Mucosa of rectum (tissue), 2 donors: ENCODE data around the gene SLC23A3.
A peak's percentile ranks its signal among the peaks of the same experiment; 100 is the strongest.

ENCODE experiments used
- H3K27ac ChIP-seq, 2 donors: one replicate each; pipeline ENCODE4 v1.7.0; 2013; ENCODE audit warnings: inconsistent platforms in 2 of 2, low read depth in 2 of 2, low read length in 2 of 2
- H3K27me3 ChIP-seq, 2 donors: one replicate each; pipeline ENCODE4 v1.7.0; 2013; ENCODE audit warnings: low read length in 2 of 2; ENCODE audit not compliant: control insufficient read depth in 2 of 2, insufficient read depth in 2 of 2
- H3K36me3 ChIP-seq, 2 donors: one replicate each; pipeline ENCODE4 v1.7.0; 2013; ENCODE audit warnings: low read length in 2 of 2; ENCODE audit not compliant: control insufficient read depth in 2 of 2, insufficient read depth in 2 of 2
- H3K4me1 ChIP-seq, 2 donors: one replicate each; pipeline ENCODE4 v1.7.0; 2013; ENCODE audit warnings: low read length in 2 of 2, mild to moderate bottlenecking in 1 of 2; ENCODE audit not compliant: control insufficient read depth in 2 of 2, insufficient read depth in 2 of 2
- H3K4me3 ChIP-seq, 2 donors: one replicate each; pipeline ENCODE4 v1.7.0; 2013; ENCODE audit warnings: low read length in 2 of 2
- H3K9ac ChIP-seq, 2 donors: one replicate each; pipeline ENCODE4 v1.7.0; 2013; ENCODE audit warnings: low read length in 2 of 2, low read depth in 1 of 2, mild to moderate bottlenecking in 1 of 2
- H3K9me3 ChIP-seq, 2 donors: one replicate each; pipeline ENCODE4 v1.7.0; 2013; ENCODE audit warnings: low read length in 2 of 2; ENCODE audit not compliant: control insufficient read depth in 2 of 2
- donor health status: healthy.
- donor health status: Normal muscosa, but diverticular disease.

Gene SLC23A3

DNA sequence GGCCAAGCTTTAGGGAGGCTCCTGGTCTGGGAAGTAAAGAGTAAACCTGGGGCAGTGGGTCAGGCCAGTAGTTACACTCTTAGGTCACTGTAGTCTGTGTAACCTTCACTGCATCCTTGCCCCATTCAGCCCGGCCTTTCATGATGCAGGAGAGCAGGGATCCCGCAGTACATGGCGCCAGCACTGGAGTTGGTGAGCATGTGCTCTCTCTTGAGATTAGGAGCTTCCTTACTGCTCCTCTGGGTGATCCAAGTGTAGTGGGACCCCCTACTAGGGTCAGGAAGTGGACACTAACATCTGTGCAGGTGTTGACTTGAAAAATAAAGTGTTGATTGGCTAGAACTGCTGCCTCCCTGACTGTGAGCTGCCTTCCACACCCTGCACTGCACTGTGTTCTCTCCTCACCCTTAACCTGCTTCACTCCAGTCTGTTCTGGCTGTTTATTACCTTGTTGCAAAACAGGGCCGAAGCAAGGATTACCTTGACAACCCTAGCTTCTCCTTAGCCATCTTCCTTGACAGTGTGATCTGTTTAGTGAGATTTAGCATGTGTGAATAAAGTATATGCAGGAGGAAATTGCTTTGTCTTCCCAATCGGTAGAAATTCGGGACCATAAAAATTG is 13.4 kb upstream of the SLC23A3 start:
- H3K4me1 ChIP-seq, result peaks cover 24 to 29% of the 10 kb centered on the region in 2 donors
- H3K9me3 ChIP-seq, result no peaks in the 10 kb centered on the region
- H3K27ac ChIP-seq, result peak overlapping the region; percentile 81 to 83
- no peaks in the 10 kb centered on the region for H3K27me3 ChIP-seq
- peak overlapping the region in 1 of 2 donors; percentile 26 for H3K4me3 ChIP-seq
- H3K9ac ChIP-seq, result peak overlapping the region; percentile 26 to 31
- H3K36me3 ChIP-seq, result peaks cover 45 to 50% of the 10 kb centered on the region in 2 donors

- H3K36me3 ChIP-seq, result peaks cover 45 to 50% of the 10 kb centered on the region in 2 donors
- peaks cover 24 to 29% of the 10 kb centered on the region in 2 donors for H3K4me1 ChIP-seq
- H3K27me3 ChIP-seq, result no peaks in the 10 kb centered on the region
- no peaks in the 10 kb centered on the region for H3K9me3 ChIP-seq
- H3K4me3 ChIP-seq, result peak overlapping the region in 1 of 2 donors; percentile 26
- peak overlapping the region; percentile 10 to 42 for H3K9ac ChIP-seq
- H3K27ac ChIP-seq, result peak overlapping the region; percentile 81 to 83
Observed at GRCh38 chr2:219182331-219183150, 12.7 kb upstream of the SLC23A3 start.

DNA sequence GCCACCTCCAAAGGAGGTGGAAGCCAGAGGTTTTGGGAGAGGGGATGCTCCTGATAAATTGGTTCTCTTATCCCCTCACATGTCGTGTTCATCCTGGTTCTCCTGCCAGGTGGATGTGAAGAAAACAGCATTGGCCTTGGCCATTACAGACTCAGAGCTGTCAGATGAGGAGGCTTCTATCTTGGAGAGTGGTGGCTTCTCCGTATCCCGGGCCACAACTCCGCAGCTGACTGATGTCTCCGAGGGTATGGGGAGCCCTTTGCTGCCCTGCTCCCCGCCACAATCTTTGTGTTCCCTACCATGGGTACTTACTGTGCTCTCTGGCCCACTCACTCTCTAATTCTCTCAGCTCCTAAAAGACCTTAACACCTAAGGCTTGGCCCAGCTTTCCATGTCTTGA is 11.7 kb upstream of the SLC23A3 start:
- Histone ChIP-seq H3K36me3 (peaks cover 45 to 50% of the 10 kb centered on the region in 2 donors), H3K9ac (no peak overlapping the region), H3K27ac (no peak overlapping the region), H3K4me3 (no peak overlapping the region), H3K9me3 (no peaks in the 10 kb centered on the region), H3K4me1 (peaks cover 24 to 29% of the 10 kb centered on the region in 2 donors), H3K27me3 (no peaks in the 10 kb centered on the region)

DNA sequence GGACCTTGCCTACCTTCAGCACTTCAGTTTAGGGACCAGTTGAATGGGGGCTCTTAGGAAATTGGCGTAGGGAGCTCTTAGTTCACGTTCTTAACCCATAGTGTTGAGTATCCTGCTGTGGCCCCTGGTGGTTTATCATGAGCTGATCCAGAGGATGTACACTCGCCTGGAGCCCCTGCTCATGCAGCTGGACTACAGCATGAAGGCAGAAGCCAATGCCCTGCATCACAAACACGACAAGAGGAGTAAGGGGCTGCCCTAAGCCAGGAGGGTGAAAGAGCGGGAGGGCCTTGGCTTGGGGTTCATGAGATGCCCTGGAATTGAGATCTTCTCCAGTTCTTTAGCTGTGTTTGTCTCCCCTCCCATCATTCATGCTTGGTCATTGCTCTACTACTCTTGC is 11.1 kb upstream of the SLC23A3 start:
- no peaks in the 10 kb centered on the region for H3K9me3 ChIP-seq
- H3K4me3 ChIP-seq, result no peak overlapping the region
- H3K36me3 ChIP-seq, result peaks cover 45 to 50% of the 10 kb centered on the region in 2 donors
- H3K9ac ChIP-seq, result no peak overlapping the region
- peaks cover 25 to 32% of the 10 kb centered on the region in 2 donors for H3K4me1 ChIP-seq
- no peaks in the 10 kb centered on the region for H3K27me3 ChIP-seq
- H3K27ac ChIP-seq, result no peak overlapping the region

DNA sequence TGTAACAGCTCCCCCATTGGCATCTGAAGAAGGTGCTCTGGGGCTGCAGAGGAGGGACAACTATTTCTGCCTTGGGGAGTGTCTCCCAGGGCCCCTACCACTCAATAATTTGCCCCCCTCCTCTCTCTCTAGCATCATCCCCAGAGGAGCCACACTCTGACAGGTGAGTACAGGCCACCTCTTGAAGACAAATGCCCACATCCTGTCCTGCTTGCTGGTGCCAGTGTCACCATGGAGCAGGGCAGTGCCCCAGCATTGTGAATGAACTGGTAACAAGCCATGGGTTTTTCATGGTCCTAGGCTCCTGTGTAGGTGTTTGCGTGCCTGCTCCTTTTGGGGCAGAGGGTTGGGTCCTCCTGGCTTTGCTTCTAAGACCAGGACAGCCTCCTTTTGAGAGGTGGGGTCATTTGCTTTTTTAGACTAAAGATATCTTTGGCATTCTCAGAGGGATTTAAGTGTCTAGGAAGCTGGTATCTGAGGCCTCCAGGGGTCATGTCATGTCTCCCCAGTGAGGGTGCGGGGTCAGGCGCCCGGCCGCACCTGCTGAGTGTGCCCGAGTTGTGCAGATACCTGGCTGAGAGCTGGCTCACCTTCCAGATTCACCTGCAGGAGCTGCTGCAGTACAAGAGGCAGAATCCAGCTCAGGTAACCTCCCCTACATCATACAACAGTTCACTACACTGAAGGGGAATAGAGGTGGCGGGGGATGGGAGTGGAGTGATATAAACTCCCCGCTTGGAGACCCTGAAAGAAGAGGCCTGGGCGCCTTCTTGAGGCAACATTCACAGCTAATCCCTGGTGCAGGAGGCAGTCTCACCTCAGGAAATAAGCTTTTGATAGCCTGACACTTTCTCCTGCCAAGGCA is 10.0 kb upstream of the SLC23A3 start:
- H3K4me1 ChIP-seq, result peaks cover 33 to 39% of the 10 kb centered on the region in 2 donors
- no peaks in the 10 kb centered on the region for H3K27me3 ChIP-seq
- H3K27ac ChIP-seq, result no peak overlapping the region
- peaks cover 48 to 53% of the 10 kb centered on the region in 2 donors for H3K36me3 ChIP-seq
- no peak overlapping the region for H3K9ac ChIP-seq
- H3K4me3 ChIP-seq, result peak overlapping the region in 1 of 2 donors; percentile 95
- H3K9me3 ChIP-seq, result no peaks in the 10 kb centered on the region

- Histone ChIP-seq H3K9me3 (no peaks in the 10 kb centered on the region), H3K27ac (peak overlapping the region; percentile 88 to 99), H3K4me1 (peaks cover 36 to 37% of the 10 kb centered on the region in 2 donors), H3K9ac (peak overlapping the region; percentile 78 to 97), H3K4me3 (peak overlapping the region; percentile 95 to 98), H3K36me3 (peaks cover 50 to 53% of the 10 kb centered on the region in 2 donors), H3K27me3 (no peaks in the 10 kb centered on the region)
Observed at GRCh38 chr2:219178377-219179175, 8.7 kb upstream of the SLC23A3 start.

DNA sequence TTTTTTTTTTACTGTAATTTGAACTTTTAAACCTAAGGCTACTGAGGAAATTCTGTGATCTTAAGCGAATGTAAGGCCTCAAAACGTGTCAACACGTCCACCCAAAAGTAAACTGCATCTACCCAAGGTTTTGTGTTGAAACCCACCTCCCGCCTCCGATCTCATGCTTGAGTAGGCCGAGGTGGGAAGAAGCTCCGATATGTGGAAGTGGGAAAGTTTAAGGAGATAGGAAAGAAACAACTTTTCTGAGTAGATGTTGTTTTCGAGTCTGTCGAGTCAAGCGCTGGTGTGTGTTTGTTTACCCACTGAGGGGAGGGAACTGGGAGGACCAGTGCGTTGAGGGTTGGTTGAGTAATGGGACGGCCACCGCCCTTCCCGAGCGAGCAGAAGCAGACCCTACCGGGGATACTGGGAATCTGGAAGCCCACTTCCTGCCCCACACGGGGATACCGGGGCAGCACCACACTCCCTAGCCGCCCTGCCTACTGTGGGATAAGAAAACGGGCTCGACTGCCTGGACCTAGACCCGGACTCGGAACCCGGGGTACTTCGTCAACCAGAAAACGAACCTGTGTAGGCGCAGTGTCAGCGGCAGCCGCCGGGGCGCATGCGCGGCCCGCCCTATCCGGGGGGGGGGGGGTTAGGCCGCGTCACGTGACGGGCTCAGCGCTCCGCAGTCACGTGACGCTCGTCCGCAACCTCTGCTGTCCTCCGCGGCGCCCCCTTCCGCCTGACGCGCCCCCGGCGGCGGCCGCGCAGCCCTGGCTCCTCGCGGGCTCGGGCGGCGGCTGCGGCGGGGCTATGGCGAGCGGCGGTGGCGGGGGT is 7.9 kb upstream of the SLC23A3 start, which contains the start of gene RETREG2:
RETREG2 (plus strand) TSS at position 724 of the 825 bp plus-strand sequence; CDS start at position 802, 78 bp downstream.
- Histone ChIP-seq H3K36me3 (peaks cover 50 to 53% of the 10 kb centered on the region in 2 donors), H3K9me3 (no peaks in the 10 kb centered on the region), H3K27ac (peak within 1 kb of the TSS; percentile 99 to 100), H3K9ac (peak within 1 kb of the TSS; percentile 97 to 98), H3K4me3 (peak within 1 kb of the TSS; percentile 95 to 98), H3K4me1 (peaks cover 30% of the 10 kb centered on the region in 2 donors), H3K27me3 (no peaks in the 10 kb centered on the region)

- peaks cover 50 to 53% of the 10 kb centered on the region in 2 donors for H3K36me3 ChIP-seq
- H3K4me3 ChIP-seq, result peak within 1 kb of the TSS; percentile 95 to 98
- peak within 1 kb of the TSS; percentile 97 to 98 for H3K9ac ChIP-seq
- peak within 1 kb of the TSS; percentile 99 to 100 for H3K27ac ChIP-seq
- no peaks in the 10 kb centered on the region for H3K27me3 ChIP-seq
- peaks cover 22 to 25% of the 10 kb centered on the region in 2 donors for H3K4me1 ChIP-seq
- H3K9me3 ChIP-seq, result no peaks in the 10 kb centered on the region
Observed at GRCh38 chr2:219176818-219177551, 7.2 kb upstream of the SLC23A3 start, which contains the start of gene CNPPD1. CNPPD1 (minus strand) TSS chr2:219176925; CDS start chr2:219176828, 97 bp downstream.
